ENCODE data around the gene RANGRF. TPM values are rescaled to one million over a fixed set of nuclear protein-coding genes. Genes with fewer than 3 reads are reported as not detected.
"Not testable (repeated sequence)": the region's sequence is repeated elsewhere in the genome, so short reads cannot be mapped to it uniquely, and the experiment has no call there.

RANGRF gene
- total RNA-seq, result 10 to 100 TPM; 66.3 to 69.8 (median 67.6) TPM

GRCh38 chr17:8288336-8289102, at the start of gene RANGRF:
Gene RANGRF, plus strand, starts transcription at chr17:8288670. Its CDS starts 119 bp downstream, at chr17:8288789.
- H3K27me3 Mint-ChIP-seq (ENCODE audit: low read depth), result no peaks in the 10 kb centered on the region
- peak within 1 kb of the TSS; percentile 95 for H3K4me3 Mint-ChIP-seq
- H3K36me3 Mint-ChIP-seq (ENCODE audit: insufficient read depth), result peaks cover 3% of the 10 kb centered on the region
- peaks cover 40% of the 10 kb centered on the region for H3K4me1 Mint-ChIP-seq (ENCODE audit: low read depth)
- ATAC-seq (peak; percentile 93 to 95), DNase-seq (peak; percentile 70)
- H3K9me3 Mint-ChIP-seq, result no peaks in the 10 kb centered on the region

GRCh38 chr17:8243827-8244226, 44.6 kb upstream of the RANGRF start:
- Mint-ChIP-seq H3K4me3 (no peak overlapping the region), H3K9me3 (no peaks in the 10 kb centered on the region), H3K36me3 (ENCODE audit: insufficient read depth) (peaks cover 29% of the 10 kb centered on the region), H3K27me3 (ENCODE audit: low read depth) (no peaks in the 10 kb centered on the region), H3K4me1 (ENCODE audit: low read depth) (peaks cover 44% of the 10 kb centered on the region)
- ATAC-seq (no peak), DNase-seq (no peak)

GRCh38 chr17:8244768-8245167, 43.7 kb upstream of the RANGRF start:
- ATAC-seq (no peak), DNase-seq (no peak)
- Mint-ChIP-seq H3K27me3 (ENCODE audit: low read depth) (no peaks in the 10 kb centered on the region), H3K36me3 (ENCODE audit: insufficient read depth) (peaks cover 25% of the 10 kb centered on the region), H3K4me1 (ENCODE audit: low read depth) (peaks cover 50% of the 10 kb centered on the region), H3K9me3 (no peaks in the 10 kb centered on the region), H3K4me3 (no peak overlapping the region)

GRCh38 chr17:8248751-8249607, 39.5 kb upstream of the RANGRF start, which contains the start of gene PFAS:
Gene PFAS, plus strand, starts transcription at chr17:8249289. Its CDS starts 4,649 bp downstream, at chr17:8253938.
- peak within 1 kb of the TSS; percentile 97 for H3K4me3 Mint-ChIP-seq
- H3K4me1 Mint-ChIP-seq (ENCODE audit: low read depth), result peaks cover 44% of the 10 kb centered on the region
- peaks cover 24% of the 10 kb centered on the region for H3K36me3 Mint-ChIP-seq (ENCODE audit: insufficient read depth)
- H3K9me3 Mint-ChIP-seq, result no peaks in the 10 kb centered on the region
- ATAC-seq, result peak; percentile 61 to 65
- DNase-seq, result peak; percentile 97
- no peaks in the 10 kb centered on the region for H3K27me3 Mint-ChIP-seq (ENCODE audit: low read depth)

- ATAC-seq (no peak), DNase-seq (no peak)
- Mint-ChIP-seq H3K27me3 (ENCODE audit: low read depth) (no peaks in the 10 kb centered on the region), H3K36me3 (ENCODE audit: insufficient read depth) (peaks cover 22% of the 10 kb centered on the region), H3K9me3 (no peaks in the 10 kb centered on the region), H3K4me1 (ENCODE audit: low read depth) (peaks cover 36% of the 10 kb centered on the region), H3K4me3 (peak overlapping the region; percentile 97)
These were observed 38.6 kb upstream of the RANGRF start for GRCh38 chr17:8249621-8250500.

- H3K27me3 Mint-ChIP-seq (ENCODE audit: low read depth); DNase-seq: not testable (repeated sequence)
These were observed 37.1 kb upstream of the RANGRF start for GRCh38 chr17:8251411-8251810.

GRCh38 chr17:8253801-8254200, 34.7 kb upstream of the RANGRF start:
- ATAC-seq (no peak), DNase-seq (no peak)
- no peaks in the 10 kb centered on the region for H3K27me3 Mint-ChIP-seq (ENCODE audit: low read depth)
- no peak overlapping the region for H3K4me3 Mint-ChIP-seq
- peaks cover 16% of the 10 kb centered on the region for H3K4me1 Mint-ChIP-seq (ENCODE audit: low read depth)
- H3K36me3 Mint-ChIP-seq (ENCODE audit: insufficient read depth), result peaks cover 26% of the 10 kb centered on the region
- H3K9me3 Mint-ChIP-seq, result no peaks in the 10 kb centered on the region

More at GRCh38 chr17:8251411-8251810, 37.1 kb upstream of the RANGRF start:
- H3K4me3 Mint-ChIP-seq, ATAC-seq, H3K9me3 Mint-ChIP-seq: not testable (repeated sequence)
- peaks cover 23% of the 10 kb centered on the region for H3K36me3 Mint-ChIP-seq (ENCODE audit: insufficient read depth)
- peaks cover 23% of the 10 kb centered on the region for H3K4me1 Mint-ChIP-seq (ENCODE audit: low read depth)

- H3K27me3 Mint-ChIP-seq (ENCODE audit: low read depth), result no peaks in the 10 kb centered on the region
- H3K4me3 Mint-ChIP-seq, result no peak overlapping the region
- peaks cover 9% of the 10 kb centered on the region for H3K4me1 Mint-ChIP-seq (ENCODE audit: low read depth)
- H3K36me3 Mint-ChIP-seq (ENCODE audit: insufficient read depth), result peaks cover 26% of the 10 kb centered on the region
- no peak for ATAC-seq
- no peak for DNase-seq
- H3K9me3 Mint-ChIP-seq, result no peaks in the 10 kb centered on the region
These were observed 33.6 kb upstream of the RANGRF start for GRCh38 chr17:8254881-8255280.

- DNase-seq, result no peak
- ATAC-seq, result no peak
- H3K27me3 Mint-ChIP-seq (ENCODE audit: low read depth), result no peaks in the 10 kb centered on the region
- H3K9me3 Mint-ChIP-seq, result no peaks in the 10 kb centered on the region
- no peak overlapping the region for H3K4me3 Mint-ChIP-seq
- H3K36me3 Mint-ChIP-seq (ENCODE audit: insufficient read depth), result peaks cover 22% of the 10 kb centered on the region
- peaks cover 2% of the 10 kb centered on the region for H3K4me1 Mint-ChIP-seq (ENCODE audit: low read depth)
These were observed 33.0 kb upstream of the RANGRF start for GRCh38 chr17:8255499-8255898.

- Mint-ChIP-seq H3K36me3 (ENCODE audit: insufficient read depth) (peaks cover 19% of the 10 kb centered on the region), H3K4me1 (ENCODE audit: low read depth) (no peaks in the 10 kb centered on the region), H3K9me3 (no peaks in the 10 kb centered on the region), H3K27me3 (ENCODE audit: low read depth) (no peaks in the 10 kb centered on the region), H3K4me3 (no peak overlapping the region)
- DNase-seq (no peak), ATAC-seq (no peak)
These were observed 32.2 kb upstream of the RANGRF start for GRCh38 chr17:8256291-8256690.

- H3K36me3 Mint-ChIP-seq (ENCODE audit: insufficient read depth), result peaks cover 19% of the 10 kb centered on the region
- H3K27me3 Mint-ChIP-seq (ENCODE audit: low read depth), result no peaks in the 10 kb centered on the region
- no peak overlapping the region for H3K4me3 Mint-ChIP-seq
- H3K9me3 Mint-ChIP-seq, result no peaks in the 10 kb centered on the region
- no peak for DNase-seq
- H3K4me1 Mint-ChIP-seq (ENCODE audit: low read depth), result no peaks in the 10 kb centered on the region
- no peak for ATAC-seq
These were observed 31.8 kb upstream of the RANGRF start for GRCh38 chr17:8256691-8257090.

- ATAC-seq (no peak), DNase-seq (no peak)
- H3K4me3 Mint-ChIP-seq, result no peak overlapping the region
- H3K36me3 Mint-ChIP-seq (ENCODE audit: insufficient read depth), result peaks cover 24% of the 10 kb centered on the region
- no peaks in the 10 kb centered on the region for H3K4me1 Mint-ChIP-seq (ENCODE audit: low read depth)
- no peaks in the 10 kb centered on the region for H3K27me3 Mint-ChIP-seq (ENCODE audit: low read depth)
- H3K9me3 Mint-ChIP-seq, result no peaks in the 10 kb centered on the region
These were observed 30.7 kb upstream of the RANGRF start for GRCh38 chr17:8257801-8258200.

GRCh38 chr17:8264320-8264719, 24.1 kb upstream of the RANGRF start:
- Mint-ChIP-seq H3K36me3 (ENCODE audit: insufficient read depth) (peaks cover 26% of the 10 kb centered on the region), H3K4me1 (ENCODE audit: low read depth) (no peaks in the 10 kb centered on the region)
- no peak for ATAC-seq

More at GRCh38 chr17:8264320-8264719, 24.1 kb upstream of the RANGRF start:
- Mint-ChIP-seq H3K4me3 (no peak overlapping the region), H3K9me3 (no peaks in the 10 kb centered on the region), H3K27me3 (ENCODE audit: low read depth) (no peaks in the 10 kb centered on the region)
- no peak for DNase-seq
